GM19438 (cell line): Measurements from ENCODE around the gene DYNC2LI1.

ENCODE experiments used
- ATAC-seq: cut with Tn5 transposase; IDR thresholded peaks from one replicate; pipeline ENCODE4 v1.9.1; 2021; ENCODE audit warnings: low read depth; ENCODE audit not compliant: unreplicated experiment

The DYNC2LI1 gene

DNA sequence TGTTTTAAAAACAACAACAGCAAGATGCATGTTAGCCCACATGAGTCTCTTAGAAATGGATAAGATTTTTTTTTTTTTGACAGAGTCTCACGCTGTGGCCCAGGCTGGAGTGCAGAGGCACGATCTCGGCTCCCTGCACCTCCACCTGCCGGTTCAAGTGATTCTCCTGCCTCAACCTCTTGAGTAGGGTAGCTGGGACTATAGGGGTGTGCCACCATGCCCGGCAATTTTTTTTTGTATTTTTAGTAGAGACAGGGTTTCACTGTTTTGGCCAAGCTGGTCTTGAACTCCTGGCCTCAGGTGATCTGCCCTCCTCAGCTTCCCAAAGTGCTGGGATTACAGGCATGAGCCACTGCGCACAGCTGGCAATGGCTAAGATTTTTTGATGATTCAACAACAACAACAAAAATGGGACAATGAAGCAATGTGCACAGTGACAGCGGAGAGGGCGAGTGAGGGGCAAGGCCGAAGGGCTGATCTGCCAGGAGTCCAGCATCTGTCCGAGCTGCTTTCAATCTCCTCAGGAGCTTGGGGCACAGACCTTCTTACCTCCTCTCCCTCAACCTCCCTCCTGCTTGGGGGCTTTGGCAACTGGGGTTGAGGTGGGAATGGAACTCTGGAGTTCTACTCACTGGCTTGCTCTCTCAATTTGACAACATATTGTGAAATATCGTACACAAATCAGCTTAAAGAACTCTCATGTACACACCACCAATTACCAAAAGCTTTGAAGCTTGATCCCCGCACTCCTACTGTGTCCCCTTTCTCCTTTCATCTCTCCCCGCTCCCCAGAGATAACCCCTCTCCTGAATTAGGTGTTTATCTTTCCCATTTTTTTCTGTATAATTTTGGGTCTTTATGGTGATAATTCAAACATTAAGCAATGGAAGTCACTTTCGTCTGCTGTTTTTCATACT is 68.4 kb downstream of the DYNC2LI1 start:
- no peak for ATAC-seq

DNA sequence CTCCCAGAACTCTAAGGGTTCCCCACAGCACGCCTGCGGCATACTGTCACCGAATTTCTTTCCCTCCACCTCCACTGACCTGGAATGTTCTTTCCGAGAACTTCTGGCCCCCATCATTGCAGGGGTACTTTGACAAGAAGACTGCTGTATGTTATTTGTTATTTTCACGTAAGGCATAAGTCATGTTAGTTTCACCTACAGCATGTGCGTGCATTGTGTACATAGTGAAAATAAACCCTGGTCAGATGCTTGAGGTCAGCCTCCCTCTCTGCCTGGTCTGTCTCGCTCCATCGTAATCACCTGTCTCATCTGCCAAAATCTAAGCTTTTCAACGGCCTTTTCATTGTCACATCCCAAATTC is 69.0 kb downstream of the DYNC2LI1 start:
- ATAC-seq = no peak

DNA sequence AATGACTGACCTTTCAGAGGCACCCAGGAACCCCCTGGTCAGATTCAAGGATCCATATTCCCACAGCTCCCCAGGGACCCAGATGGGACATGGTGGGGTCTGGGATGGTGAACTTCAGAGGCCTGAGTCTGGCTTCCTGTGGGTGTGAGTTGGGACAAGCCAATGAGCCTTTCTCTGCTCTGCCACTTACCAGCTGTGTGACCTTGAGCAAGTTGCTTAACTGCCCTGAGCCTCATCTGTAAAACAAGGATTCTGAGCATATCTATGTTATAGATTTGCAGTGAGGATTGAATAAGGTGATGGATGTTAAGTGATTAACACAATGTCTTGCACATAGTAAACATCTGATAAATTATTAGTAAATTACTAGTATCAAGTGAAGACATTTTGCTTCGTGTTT is 71.3 kb downstream of the DYNC2LI1 start:
- no peak for ATAC-seq

DNA sequence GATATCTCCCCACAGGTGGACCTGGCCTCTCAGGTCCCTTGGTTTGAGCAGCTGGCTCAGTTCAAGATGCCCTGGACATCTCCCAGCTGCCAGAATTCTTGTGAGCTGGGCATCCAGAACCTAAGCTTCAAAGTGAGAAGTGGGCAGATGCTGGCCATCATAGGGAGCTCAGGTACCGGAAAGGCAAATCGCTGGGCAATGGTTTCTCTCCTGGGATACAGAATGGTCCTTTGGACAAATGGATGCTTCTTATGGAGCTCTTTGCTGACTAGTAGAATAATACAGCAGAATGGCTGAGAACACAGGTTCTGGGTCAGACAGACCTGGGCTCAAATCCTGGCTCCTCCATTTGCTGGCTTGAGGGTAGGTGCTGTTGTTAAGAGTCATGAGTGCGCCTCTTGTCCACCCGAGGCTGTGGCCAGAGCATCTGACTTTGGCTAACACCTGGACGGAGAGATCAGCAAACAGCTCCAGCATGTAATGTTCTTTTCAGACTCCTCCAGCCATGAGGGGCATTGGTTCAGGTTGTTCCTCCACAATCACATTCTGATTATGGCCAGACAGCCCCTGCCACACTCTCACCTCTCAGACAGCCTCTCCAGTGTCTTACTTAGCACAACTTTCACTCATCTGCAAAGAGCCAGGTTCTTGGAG is 72.4 kb downstream of the DYNC2LI1 start:
- ATAC-seq = no peak

DNA sequence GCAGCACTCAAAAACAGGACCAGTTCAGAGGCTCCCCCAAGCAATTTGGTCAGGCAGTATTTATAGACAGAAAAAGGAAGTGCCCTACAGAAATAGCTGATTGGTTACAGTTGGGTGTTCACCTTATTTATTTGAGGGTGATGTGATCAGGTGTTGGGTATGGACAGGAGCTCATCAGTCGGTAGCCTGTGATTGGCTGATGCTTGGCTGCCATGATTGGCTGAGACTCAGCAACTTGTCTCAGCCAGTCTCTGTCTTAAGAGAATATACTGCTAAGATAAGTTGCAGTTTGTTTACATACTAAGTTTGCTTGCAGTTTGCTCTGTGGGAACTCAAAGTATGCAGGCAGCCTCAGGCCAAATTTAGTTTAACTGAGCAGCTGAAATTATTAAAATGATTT is 74.4 kb downstream of the DYNC2LI1 start:
- ATAC-seq = no peak

DNA sequence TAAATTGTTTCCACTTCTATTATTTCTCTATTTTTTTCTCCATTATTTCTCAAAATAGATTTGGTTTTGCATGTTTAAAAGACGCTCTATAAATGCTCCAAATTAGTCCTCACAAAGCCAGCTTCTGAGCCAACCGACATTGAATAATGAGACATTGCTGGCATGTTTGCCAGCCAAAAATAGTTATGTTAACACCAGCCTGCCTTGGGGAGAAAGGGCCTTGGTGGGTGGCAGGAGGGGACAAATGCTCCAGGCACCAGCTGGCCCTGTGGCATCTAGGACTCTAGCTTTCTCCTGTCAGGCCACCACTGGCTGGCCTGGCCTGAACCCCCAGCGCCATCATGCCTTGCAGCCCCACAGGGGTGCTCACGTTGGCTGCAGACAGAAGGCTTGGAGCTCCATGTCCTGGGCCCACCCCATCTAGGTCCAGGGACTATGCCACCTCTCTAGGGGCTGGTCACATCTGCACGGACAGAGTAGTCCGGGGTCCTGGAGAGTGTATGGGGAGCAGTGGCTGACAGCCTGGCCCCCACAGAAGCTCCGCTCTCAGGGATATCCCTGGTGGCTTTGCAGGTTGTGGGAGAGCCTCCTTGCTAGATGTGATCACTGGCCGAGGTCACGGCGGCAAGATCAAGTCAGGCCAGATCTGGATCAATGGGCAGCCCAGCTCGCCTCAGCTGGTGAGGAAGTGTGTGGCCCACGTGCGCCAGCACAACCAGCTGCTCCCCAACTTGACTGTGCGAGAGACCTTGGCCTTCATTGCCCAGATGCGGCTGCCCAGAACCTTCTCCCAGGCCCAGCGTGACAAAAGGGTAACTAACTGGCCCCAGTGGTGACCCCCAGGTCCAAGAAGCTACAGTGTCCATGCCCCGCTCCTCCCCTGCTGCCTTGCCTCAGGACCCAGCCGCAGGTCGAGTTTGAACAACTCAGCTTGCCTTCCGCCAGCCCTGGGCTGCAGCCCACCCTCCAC is 77.5 kb downstream of the DYNC2LI1 start:
- ATAC-seq = no peak

DNA sequence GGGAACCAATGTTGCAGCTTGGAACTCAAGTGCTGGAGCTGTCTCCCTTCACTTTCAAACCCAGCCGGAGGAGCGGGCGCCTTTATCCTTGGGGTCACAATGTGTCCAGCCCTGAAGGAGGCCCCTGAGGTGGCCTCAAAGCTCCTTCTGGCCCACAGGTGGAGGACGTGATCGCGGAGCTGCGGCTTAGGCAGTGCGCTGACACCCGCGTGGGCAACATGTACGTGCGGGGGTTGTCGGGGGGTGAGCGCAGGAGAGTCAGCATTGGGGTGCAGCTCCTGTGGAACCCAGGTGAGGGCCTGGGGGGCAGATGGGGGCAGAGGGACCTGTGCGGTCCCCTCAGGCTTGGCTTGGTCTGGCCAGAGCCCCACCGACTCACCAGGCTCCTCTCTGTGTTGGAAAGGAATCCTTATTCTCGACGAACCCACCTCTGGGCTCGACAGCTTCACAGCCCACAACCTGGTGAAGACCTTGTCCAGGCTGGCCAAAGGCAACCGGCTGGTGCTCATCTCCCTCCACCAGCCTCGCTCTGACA is 78.4 kb downstream of the DYNC2LI1 start:
- ATAC-seq = no peak

DNA sequence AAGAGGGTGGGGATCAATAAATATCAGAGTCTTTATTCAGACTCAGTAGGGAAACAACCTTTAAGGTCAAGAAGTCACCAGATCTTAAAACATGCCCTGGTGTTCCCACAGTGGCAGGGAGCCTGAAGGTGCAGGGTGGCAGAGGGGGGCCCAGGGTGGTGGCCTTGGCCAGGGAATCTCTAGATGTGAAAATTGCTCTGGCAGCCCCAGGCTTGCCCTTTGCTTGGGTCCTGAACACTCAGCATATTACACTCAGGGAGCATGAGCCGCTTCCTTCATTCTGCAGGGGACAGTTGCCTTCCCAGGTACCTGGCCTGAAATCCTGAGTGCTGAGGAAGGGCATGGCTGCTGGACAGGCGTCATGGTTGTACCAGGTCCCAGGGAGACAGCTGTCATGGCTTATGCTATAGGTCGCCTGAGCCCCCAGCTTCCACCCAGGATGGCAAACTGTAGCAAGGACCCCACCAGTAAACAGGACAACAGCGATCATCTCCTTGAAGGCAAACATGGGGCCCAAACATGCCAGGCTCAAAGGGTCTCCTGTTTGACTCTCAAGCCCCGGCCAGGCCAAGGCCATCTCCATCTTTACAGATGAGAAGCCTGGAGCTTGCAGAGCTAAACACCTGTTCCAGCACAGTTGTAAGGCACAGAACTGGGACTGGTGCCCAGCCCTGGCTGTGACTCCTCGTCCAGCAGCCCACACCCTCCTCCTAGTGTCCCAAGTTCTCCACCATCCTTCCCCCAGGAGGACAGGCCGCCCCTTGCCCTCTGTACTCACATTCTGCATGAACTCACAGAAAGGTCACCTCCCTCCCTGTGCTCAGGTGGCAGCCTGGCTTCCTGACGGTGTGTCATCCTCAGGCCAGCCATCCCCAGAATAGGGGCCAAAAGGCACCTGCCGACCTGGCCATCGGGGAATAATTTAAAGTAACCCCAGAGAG is 79.6 kb downstream of the DYNC2LI1 start:
- no peak for ATAC-seq

DNA sequence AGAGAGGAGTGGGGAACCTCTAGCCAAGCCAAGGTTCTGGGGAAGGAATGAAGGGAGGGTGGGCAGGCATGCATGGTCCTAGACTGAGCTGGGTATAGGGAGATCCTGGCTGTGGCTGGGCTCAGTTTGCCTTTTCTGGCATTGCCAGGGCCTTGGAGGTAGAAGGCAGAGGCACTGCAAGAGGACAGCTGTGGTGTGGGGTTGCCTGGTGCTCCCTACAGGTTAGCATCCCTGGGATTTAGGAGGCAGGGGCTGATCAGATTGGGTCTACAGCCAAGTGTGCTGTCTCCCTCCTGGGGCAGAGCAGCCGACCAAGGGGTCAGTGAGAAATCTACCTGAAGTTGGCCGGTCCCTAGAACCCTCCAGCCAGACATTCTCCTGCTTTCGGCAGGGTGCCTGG is 80.8 kb downstream of the DYNC2LI1 start:
- ATAC-seq = no peak

DNA sequence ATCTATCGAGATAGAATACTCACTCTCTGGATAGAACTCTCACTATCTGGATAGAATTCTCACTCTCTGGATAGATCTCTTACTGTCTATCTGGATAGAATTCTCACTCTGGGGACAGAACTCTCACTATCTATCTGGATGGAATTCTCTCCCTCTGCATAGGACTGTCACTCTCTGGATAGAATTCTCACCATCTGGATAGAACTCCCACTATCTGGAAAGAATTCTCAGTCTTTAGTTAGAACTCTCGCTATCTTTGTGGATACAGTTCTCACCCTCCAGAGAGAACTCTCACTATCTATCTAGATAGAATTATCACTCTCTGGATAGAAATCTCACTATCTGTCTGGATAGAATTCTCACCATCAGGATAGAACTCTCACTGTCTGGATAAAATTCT is 81.5 kb downstream of the DYNC2LI1 start:
- no peak for ATAC-seq
